Measurements from ENCODE around the gene AMMECR1.

Gene AMMECR1

DNA sequence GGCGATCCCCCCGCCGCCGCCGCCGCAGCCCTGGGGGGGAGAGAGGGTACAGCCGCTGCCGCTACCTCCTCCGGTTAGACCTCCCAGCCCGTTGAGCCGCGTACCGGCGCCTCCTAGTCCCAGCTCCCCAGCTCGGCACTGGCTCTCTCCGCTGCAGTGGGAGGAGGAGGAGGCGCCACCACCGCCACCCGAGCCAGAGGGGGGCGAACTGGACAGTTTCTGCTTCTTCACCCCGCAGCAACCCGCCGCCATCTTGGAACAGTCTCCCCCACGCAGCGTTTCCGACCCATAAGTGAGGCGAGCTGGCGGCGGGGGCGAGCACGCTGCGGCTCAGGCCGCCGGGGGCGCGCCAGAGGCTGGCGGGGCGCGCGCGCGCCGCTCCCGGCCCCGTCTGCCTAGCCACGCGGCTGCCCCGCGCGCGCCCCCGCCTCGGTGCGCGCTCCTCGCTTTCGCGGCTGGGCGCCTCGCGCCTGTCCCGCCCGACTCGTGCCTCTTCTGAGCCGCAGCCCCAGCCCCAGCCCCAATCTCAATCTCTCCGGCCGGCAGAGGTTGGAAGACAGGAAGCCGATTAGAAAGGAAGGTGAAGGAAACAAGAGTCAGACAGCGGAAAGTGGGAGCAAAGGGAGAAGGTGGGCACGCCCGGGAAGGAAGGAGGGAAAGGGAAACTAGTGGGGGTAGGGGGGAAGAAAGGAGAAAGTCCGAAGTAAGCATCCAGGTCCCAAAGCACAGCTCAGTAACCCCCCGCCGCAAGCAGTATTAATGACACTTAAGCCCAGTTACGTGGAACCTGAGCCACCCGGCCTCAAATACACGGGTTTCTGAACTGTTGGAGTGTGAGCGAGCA, at the start of gene AMMECR1:
AMMECR1 (minus strand) TSS at position 266 of the 844 bp plus-strand sequence; CDS start at position 252, 14 bp downstream.
- H3K27ac ChIP-seq, result peak within 1 kb of the TSS; percentile 75
- TF ChIP-seq, protein P1, sequence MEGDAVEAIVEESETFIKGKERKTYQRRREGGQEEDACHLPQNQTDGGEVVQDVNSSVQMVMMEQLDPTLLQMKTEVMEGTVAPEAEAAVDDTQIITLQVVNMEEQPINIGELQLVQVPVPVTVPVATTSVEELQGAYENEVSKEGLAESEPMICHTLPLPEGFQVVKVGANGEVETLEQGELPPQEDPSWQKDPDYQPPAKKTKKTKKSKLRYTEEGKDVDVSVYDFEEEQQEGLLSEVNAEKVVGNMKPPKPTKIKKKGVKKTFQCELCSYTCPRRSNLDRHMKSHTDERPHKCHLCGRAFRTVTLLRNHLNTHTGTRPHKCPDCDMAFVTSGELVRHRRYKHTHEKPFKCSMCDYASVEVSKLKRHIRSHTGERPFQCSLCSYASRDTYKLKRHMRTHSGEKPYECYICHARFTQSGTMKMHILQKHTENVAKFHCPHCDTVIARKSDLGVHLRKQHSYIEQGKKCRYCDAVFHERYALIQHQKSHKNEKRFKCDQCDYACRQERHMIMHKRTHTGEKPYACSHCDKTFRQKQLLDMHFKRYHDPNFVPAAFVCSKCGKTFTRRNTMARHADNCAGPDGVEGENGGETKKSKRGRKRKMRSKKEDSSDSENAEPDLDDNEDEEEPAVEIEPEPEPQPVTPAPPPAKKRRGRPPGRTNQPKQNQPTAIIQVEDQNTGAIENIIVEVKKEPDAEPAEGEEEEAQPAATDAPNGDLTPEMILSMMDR (IDR thresholded peaks at IDR 0.05), result no peak
- no peak for TF ChIP-seq ZFX (IDR thresholded peaks at IDR 0.05; ENCODE audit: borderline replicate concordance)

DNA sequence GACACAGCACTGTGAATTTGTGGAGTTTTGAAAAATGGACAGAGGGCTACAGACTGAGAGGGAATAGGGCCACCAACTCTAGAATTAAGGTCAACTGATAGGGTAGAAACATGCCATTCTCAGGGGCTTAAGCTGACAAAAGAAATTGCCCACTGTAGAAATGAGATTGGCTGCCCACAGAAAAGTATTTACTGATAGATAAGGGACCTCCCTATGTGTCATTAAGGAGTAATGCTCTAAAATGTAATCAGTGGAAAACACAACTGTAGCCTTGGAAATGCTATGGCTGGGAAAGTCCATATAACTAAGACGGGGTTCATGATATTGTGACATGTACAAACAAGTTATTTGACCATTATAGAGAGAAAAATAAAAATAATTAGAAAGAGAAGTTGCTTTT, 45.4 kb upstream of the AMMECR1 start:
- TF ChIP-seq, protein P1 (IDR thresholded peaks at IDR 0.05), result no peak
- no peak for TF ChIP-seq ZFX (IDR thresholded peaks at IDR 0.05; ENCODE audit: borderline replicate concordance)
- no peak overlapping the region for H3K27ac ChIP-seq

DNA sequence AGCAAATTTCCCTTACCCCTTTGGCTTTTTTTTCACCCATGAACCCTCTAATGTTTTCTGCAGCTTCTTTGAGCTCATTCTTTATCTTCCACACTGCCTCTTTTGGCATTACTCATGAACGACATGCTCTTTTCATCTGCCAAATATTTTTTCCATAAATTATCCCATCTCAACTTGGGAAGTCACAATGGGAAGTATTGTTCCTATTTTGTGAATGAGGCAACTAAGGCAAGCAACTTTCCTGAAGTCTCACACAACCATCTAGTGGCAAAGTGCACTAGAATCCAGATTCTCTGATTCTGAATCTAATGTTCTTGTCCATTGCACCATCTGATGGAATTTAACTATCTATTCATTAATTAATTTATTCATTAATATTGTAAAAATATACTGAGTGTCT, 41.4 kb upstream of the AMMECR1 start:
- H3K27ac ChIP-seq, result no peak overlapping the region
- no peak for TF ChIP-seq ZFX (IDR thresholded peaks at IDR 0.05; ENCODE audit: borderline replicate concordance)
- TF ChIP-seq, protein P1 (IDR thresholded peaks at IDR 0.05), result no peak

DNA sequence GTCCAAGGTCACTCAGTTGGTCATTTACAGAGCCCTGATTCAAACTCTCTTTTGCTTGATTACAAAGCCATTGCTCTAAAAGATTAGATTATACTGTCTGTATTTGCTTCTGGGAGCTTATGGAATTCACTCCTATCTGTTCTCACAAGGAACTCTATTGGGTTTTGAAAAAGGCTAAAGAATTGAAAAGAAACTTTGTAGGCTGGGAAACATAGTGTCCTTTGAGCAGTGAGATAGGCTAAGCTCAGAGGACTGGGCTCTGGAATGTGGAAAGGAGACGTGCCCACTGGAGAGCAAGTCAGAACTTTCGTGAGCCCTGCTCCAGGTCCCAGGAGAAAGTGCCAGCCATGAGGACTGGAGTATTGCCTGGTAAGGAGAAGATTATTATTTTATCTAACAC, 40.7 kb upstream of the AMMECR1 start, which contains the start of gene RTL9:
RTL9 (plus strand) TSS at position 301 of the 400 bp plus-strand sequence. CDS start 91,770 bp downstream, outside the sequence.
- TF ChIP-seq, protein P1 (IDR thresholded peaks at IDR 0.05), result no peak
- no peak for TF ChIP-seq ZFX (IDR thresholded peaks at IDR 0.05; ENCODE audit: borderline replicate concordance)
- H3K27ac ChIP-seq, result no peak within 1 kb of the TSS

DNA sequence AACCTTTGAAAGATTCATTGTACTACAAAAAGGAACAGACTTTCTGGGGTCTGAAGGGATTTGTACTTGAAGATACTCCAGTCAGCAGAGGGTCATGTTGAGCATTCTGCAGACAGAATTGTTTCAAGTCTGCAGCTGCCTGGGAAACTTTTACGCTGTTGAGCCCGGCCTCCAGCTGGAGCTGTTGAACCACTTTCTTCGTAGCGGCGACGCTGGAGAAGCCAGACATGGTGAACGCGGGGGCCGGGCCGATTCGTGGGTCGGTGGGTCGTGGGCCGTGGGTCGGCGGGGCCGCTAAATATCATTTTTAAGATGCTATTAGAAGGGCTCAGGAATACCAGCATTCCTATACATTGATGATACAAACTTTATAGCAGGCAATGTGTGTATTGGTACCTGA, 28.8 kb upstream of the AMMECR1 start:
- no peak overlapping the region for H3K27ac ChIP-seq
- TF ChIP-seq ZFX (IDR thresholded peaks at IDR 0.05; ENCODE audit: borderline replicate concordance), result no peak
- TF ChIP-seq, protein P1 (IDR thresholded peaks at IDR 0.05), result no peak

DNA sequence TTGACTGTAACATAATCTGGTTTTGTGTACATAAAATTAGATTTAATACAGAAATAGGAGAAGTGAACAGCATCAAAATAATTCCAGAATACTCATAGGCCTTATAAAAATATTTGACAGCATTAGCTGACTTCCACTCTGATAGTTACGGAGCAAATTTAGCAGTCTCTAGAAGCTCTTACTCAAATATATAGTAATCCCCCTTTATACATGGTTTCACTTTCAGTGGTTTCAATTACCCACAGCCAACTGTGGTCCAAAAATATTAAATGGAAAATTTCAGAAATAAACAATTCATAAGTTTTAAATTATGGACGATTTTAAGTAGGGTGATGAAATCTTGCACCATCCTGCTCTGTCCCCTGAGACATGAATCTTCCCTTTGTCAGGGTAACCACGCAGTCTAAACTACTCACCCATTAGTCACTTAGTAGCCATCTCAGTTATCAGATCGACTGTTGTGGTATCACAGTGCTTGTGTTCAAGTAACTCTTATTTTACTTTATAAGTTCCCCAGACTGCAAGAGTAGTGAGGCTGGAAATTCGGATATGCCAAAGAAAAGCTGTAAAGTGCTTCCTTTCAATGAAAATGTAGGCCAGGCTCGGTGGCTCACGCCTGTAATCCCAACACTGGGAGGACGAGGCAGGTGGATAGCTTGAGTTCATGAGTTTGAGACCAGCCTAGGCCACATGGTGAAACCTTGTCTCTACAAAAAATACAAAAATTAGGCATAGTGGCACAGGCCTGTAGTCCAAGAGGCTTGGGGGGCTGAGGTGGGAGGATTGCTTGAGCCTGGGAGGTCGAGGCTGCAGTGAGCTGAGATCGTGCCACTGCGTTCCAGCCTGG, 23.5 kb upstream of the AMMECR1 start:
- TF ChIP-seq, protein P1 (IDR thresholded peaks at IDR 0.05), result no peak
- TF ChIP-seq ZFX (IDR thresholded peaks at IDR 0.05; ENCODE audit: borderline replicate concordance), result no peak
- no peak overlapping the region for H3K27ac ChIP-seq
